Urothelium cell line (cell line): ENCODE data around the gene NPEPL1.

ENCODE experiments used
- DNase-seq: peaks from one replicate; pipeline ENCODE4 v3.0.0; 2011; ENCODE audit warnings: low spot score, mixed read lengths
- FAIRE-seq: peaks from 2 replicates; lab custom pipeline; 2011; peaks lifted over from hg19 to GRCh38; lab: Jason Lieb, UNC

Gene NPEPL1

DNA sequence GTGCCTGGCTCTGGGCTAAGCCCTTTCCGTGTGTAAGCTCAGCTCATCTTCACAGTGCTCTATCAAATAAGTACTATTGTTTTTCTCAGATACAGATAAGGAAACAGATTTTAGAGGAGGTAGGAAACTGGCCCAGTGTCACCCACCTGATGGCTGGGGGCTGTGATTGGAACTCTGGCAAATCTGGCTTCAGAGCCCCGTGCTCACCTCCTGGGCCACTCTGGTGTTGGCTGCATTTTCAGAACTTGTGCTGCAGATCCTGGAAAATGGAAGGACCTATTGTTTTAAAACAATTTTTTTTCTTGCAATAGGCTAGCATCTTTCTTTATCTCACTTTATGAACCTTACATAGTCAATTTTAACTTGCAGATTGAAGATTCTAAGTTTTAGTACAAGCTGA is 35.8 kb upstream of the NPEPL1 start:
- FAIRE-seq (no peak), DNase-seq (no peak)

DNA sequence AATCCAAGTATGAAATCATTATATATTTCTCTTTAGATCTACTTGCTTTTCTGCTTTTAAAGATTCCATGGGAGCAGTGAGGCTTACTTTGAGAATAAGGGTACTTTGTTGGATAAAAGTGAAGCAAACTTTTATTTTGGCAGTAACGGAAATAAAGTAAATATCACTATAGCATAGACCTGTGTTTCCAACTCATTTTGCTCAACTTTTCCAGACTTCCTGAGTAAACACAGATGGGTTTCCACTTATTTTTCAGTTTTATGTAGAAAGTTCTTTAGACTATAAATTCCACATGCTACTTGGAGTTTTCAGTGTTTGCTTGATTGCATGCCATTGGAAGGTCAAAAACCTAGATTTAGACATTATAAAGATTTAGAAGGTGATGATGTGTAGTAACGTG is 35.3 kb upstream of the NPEPL1 start:
- FAIRE-seq: no peak
- no peak for DNase-seq

DNA sequence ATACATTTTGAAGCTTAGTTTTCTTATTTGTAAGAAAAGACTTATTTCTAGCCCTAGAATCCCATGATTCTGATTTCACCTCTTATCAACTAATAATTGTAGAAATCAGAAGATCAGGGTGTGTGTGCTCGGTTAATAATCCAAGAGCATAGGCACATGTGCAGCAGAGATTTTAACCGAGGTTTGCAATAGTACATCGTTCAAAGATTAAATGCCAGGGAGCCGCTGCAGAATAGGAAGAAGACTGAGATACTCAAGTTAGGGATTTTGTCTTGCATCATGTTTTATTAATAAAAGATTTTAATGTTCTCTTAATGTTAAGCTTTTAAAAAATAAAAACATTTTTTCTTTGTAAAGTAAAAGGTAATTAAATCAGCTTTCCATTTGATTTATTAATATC is 34.6 kb upstream of the NPEPL1 start:
- FAIRE-seq: no peak
- DNase-seq: no peak

DNA sequence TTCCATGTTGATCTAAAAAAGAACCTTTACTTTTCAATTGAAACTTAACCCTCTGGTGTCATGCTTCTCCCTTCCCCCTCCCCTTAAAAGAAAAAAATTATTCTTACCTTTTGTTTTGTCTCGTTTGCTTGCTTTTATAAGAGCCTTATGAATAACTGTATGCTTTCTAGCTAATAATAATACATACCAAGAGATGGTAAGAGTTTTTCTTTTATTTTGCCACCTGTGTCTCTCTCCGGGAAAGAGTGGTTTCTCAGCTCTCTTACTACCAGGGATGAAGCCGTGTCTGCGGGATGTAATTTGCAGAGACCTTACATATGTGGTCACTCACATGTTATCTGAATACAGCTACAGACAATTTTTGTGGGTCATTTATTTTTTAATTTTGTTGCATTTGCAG is 33.8 kb upstream of the NPEPL1 start:
- DNase-seq (no peak), FAIRE-seq (no peak)

DNA sequence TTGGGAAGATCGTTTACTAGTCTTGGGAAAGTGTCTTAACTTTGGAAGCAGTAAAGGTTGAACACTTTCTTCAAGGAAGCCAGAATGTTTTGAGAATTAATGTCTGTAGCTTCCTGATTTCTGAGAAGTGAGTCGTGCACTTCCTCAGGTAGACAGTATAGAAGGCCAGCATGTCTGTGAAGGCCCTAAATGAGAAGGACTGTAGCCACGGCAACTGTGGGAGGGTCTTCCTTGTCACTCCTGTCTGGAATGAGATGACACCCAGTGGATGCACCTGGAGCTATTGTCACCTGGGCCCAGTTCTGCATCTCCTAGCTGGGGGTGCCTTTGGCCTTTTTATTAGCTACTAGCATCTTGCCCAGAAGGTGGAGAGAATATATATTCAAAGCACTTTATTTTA is 32.8 kb upstream of the NPEPL1 start:
- DNase-seq: no peak
- FAIRE-seq: no peak

DNA sequence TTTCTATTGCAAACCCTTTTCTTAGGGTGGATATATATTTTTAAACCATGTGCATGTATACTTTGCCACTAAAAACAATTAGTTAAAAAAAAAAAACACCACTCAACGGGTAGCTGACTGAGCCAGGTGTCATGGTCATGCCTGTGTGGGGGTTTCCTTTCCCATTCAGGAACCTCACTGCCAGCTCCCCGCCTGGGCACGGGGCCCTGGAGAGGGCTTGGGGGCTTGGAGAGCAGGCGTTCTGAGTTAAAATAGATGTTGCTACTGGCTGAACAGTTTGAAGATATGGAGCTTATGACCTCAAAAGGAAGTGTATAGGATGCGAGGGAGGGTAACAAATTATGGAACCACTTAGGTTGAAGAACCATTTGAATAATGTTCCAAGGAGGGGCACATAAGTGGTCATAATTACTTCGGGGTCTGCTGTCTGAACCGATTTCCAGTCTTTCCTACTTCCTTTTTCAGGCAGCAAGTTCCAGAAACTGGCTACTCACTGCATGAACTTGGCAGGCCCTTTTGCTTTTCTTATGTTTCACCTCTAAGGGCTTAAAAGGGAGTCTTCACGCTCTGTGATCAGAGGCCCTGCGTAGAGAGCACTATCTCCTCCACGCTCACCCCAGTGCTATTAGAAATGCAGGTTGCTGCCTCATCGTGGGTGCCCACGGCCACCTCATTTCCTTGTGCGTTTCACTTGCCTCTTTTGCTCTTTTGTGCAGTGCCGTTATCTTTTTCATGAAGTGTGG is 31.6 kb upstream of the NPEPL1 start:
- no peak for DNase-seq
- no peak for FAIRE-seq

DNA sequence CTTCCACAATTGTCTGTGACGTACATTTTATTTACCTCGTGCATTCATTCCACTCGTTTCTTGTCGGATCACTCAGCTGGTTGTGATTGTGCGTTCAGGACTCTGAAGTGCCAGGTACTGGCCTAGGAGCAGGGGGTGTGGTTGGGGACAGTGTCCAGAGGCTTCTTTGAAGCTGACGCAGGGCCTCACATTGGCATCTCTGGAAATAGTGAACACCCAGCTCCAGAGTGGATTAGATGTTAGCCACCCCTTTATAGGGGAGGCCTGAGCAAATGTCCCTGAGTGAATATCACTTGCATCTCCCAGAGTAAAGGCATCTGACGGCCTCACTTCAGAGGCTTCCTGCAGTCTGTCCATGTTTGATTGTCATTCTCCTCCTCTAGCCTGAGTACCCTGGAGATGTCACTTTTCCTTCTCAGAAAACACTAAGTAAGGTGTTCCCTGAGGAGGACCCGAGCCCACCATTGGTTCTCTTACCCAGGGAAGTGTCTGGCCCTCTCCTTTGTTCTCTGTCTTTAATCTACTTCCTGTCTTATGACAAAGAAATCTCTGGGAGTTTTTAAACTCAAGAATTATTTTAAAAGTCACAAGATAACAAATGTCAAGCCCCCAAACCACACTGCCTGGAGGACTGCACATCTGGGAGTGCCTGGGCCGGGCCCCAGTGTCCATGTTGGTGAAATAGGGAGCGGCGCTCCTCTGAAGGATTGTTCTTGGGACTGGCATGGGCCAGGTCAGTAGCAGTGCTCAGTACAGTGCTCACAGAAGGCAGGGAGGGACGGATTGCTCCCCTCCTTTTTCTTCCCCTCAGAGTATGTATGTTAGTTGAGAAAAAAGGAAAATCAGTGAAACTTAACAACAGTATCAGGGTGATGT is 30.8 kb upstream of the NPEPL1 start:
- DNase-seq: no peak

DNA sequence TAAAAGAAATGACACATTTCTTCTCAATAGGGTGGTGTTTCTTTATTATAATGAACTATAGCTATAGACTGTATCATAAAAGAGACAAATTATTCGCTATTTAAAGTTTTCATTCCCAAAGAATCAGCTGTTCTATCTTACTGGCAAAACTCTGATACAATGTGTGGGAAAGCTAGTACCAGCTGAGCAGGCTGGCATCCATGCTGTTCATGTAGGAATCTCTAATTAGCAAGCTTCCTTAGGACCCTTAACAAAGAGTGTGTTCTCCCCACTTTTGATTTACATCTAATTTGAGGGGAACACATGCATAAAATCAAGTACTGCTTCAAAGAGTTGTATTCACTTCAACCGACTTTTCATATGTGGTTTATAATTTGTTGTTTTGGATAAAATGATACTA is 28.3 kb upstream of the NPEPL1 start:
- FAIRE-seq (no peak), DNase-seq (no peak)

More for the DNA sequence above, 30.8 kb upstream of the NPEPL1 start:
- FAIRE-seq: no peak

DNA sequence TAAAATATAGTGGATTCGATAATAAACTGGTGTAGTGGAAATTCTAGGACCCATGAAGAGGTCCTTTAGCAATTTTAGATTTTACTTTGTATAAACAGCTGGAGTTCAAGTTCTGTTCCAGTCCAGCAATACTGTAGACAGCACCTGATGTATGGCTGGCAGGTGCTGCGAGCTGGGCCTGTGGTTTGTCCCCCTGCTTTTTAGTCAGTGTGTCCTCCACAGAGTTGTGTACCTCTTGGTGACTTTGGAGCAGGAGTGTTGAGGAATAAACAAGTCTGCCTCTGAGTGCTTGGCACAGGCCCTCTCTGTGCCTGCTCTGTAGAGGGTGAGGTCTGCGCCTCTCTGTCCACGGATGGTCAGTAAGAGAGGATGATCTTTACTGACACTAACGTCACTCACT is 27.7 kb upstream of the NPEPL1 start:
- no peak for DNase-seq
- no peak for FAIRE-seq

DNA sequence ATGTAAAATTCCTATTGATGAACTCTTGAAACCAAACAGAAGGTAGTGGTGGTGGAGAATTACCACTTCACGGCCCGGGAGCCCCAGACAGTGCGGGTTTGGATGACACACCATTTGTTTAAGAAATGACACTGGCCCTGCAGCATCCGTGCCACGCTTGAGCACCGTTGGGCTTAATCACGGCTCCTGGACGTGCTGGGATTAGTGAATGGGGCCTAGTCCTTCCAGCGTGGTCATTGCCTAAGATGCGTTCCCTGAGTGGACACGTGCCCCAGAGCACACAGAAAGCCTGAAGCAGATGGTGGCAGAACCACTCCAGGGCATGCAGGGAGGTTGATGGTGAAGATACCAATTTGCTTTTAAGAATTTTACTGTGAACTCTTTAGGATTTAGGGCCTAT is 27.0 kb upstream of the NPEPL1 start:
- DNase-seq (no peak), FAIRE-seq (no peak)

DNA sequence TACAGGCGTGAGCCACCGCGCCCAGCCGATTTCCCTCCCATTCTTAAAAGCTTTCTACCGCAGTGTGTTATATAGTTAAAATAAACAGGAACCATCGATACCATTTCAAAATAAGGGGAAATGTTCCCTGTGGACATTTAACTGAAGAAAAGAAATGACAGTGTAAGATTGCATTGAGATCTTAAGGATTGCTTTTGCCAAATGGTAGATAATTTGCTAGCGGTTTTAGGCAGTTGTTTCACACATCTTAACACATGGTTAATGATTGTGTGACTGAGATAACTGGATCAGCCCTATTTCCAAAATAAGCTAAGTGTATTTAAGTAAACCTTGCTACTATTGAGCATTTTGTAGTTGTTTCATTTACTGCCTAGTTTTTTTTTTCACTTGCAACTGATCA is 25.9 kb upstream of the NPEPL1 start:
- FAIRE-seq: no peak
- no peak for DNase-seq

DNA sequence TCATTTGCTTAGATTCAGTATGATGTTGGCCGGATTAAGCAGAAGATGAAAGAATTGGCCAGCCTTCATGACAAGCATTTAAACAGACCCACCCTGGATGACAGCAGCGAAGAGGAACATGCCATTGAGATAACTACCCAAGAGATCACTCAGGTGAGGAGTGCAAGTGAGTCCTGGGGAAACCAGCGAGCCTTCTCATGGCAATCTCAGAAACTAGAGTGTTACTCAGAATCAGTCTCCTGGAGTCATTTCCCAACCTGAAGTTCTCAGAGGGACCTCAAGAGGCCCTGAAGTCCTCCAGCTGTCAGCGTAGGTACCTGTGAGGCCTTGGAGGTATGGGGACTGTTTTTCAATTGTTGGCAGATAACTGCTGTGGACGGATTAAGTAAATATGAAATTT is 24.6 kb upstream of the NPEPL1 start:
- FAIRE-seq (no peak), DNase-seq (no peak)

DNA sequence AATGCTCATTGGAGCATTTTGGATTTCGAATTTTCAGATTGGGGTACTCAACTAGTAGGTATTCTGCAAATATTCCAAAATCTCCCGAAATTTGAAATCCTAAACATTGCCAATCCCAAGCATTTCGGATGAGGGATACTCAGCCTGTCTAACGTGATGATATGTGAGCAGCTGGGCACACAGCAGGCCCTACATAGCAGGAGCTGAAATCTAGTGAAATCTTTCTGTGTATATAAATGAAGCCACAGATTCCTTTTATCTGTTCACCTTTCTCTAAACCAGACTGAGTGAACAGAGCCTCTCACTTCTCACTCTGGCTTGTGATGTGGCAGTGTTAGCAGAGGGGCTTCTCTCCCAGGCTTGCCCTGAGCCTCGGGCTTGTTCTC is 23.7 kb upstream of the NPEPL1 start:
- FAIRE-seq (no peak), DNase-seq (no peak)

DNA sequence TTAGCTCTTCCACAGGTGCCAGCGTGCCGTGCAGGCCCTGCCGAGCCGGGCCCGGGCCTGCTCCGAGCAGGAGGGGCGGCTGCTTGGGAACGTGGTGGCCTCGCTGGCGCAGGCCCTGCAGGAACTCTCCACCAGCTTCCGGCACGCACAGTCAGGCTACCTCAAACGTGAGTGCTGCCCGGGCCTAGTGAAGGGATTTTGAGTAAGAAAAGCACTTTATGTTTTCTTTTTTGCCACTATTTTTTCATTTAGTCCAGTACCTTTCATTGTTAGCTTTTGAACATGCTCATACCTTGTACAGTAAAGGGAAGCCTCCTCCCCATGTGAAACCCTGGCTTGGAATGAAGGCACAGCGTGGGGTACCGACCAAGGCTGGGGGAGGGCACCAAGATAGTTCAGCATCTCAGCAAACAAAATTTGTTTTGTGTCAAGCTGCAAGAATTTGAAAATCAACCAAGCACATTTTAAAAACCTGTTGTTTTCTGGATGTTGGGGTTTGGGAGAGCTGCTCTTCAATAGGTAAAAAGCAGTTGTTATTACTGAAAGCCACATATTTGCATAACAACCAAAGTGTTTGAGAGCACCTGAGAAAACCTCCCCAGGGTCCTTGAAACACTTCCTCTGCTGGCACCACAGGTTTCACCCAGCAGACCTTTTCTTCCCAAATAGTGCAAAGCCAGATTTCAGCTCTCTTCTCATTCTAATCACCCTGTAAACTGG is 23.2 kb upstream of the NPEPL1 start:
- no peak for DNase-seq
- FAIRE-seq: peak; percentile 9

DNA sequence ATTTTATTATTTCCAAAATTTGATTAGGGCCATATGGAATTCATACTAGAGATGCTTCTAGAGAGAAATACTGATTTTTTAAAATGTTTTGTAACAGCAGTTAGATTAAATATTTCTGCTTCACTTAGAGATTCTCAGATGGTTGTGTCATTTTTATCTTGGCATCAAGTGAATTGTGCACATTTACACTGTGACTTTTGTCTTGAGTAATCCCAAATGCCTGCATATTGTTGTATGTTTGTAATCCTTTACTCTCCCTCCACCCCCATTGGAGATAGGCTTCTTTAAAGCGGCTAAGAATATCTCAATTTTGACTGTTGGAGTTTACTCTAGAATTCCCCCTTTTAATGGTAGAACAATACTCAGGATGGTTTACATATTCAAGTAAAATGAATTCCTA is 22.5 kb upstream of the NPEPL1 start:
- no peak for DNase-seq
- no peak for FAIRE-seq

DNA sequence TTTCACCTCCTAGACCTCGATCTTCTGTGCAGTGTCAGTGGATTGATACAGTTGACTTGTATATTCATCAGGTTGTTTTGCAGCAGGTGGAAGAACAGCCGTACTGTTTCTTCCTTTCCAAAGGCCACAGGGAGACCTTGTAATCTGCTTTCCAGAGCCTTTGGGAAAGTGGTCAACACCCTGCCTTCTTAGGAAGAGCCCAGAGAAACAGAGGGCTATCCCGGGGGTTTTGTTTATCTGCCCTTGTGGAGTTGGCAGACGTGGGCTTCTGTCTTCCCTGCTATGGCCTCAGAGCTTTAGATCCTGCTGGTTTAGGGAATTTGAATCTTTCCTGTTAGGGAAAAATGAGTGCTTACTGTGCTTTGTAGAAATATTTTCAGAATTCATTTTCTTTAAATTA is 21.9 kb upstream of the NPEPL1 start:
- FAIRE-seq (no peak), DNase-seq (no peak)

DNA sequence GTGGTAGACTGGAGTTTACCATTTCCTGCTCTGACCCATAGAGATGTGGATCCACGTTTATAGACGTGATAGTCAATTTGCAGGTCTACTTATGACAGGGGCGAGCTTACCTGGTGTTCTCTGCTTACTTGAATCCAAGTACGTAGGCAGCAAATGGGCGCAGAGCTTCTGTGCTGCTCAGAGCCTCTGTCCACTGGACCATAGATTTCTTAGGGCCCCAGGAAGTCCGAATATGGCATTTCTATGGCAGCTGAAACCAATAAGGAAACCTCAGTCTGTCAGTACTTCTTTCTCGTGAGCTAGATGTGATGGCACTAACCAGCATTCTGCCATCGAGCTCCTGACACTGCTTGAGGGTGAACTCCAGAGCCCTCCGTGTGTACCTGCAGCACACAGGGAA is 19.5 kb upstream of the NPEPL1 start:
- FAIRE-seq (no peak), DNase-seq (no peak)

DNA sequence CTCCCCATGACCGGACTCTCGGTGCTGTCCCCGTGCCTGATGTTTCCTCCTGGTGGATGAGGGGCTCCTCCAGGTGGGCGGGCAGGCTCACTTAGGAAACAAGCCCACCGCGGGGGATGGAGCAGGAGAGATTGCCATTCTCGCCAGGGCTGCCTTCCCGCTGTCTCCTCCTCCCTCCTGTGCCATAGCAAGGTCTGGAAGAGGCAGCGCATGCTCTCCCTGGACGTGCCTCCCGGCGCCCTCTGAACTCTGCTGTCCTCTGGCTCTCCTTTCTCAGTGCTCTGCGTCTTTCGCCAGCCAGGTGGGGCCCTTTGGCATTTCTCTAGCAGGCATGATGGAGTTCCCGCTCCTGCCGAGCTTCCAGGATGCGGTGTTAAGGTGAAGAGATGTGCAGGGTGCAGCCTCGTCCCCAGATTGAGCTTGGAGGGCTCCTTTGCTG is 17.4 kb upstream of the NPEPL1 start:
- FAIRE-seq (no peak), DNase-seq (no peak)

DNA sequence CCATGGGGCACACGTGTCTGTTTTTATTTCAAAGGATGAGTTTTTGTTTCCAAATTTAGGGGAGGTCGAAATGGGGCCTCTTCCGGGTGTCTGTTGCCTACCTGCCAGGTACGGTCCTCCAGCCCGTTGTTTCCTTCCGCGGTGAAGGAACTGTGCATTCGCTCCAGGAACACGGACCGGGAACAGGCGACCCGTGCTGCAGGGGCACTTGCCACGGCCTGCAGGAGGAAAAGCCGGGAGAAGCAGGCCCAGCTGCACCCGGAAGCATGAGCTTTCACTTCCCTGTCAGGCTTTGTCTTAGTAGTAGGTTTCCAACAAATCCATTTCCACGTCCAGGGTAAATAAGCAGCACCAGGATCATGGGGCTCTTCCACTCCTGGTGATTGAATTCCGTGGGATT is 17.0 kb upstream of the NPEPL1 start:
- FAIRE-seq (no peak), DNase-seq (no peak)

DNA sequence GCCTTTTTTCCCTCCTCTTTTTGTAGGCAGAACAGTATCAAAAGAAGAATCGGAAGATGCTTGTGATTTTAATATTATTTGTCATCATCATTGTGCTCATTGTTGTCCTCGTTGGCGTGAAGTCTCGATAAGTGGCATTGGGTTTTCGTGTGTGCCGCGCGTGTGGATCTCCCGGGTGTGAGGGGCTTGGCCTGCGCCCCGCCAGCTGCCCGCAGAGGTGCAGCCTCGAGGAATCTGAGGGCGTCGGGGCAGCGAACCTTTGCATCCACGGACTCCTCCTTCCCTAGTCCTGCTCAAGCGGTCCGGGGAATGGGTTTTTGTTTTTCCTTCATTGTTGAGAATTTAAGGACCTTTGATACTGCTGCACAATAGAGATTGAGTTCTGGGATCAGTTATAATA is 16.4 kb upstream of the NPEPL1 start:
- FAIRE-seq: no peak
- DNase-seq: no peak

DNA sequence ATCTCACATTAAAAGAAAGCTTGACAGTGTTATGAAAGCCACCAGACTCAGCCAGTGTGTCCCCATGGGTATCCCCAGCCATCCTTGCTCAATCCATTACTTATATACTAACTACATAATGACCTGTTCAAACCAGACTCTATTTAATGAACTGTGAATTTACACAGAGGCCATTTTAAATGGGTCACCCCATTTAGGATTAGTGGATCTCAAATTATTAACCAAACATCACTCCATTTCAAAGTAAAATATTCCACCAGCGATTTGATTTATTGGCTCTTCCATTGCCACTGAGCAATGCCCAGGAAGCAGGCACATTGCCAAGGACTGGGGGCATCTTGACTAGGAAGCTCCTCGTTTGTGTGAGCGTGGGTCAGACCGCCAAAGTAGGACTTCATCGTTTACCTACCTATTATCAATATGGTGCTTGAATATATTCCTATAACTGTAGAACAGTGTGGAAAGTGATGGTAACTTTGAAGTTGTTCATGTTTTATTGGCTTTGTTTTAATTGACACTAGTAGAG is 15.5 kb upstream of the NPEPL1 start:
- no peak for DNase-seq
- FAIRE-seq: no peak
